CD4-positive, alpha-beta T cell (primary cell): ENCODE results near the gene AP1S3. TPM values are rescaled to one million over a fixed set of nuclear protein-coding genes. Genes with fewer than 3 reads are reported as not detected.

ENCODE experiments used
- ATAC-seq: fragments of 200-7000 bp; cut with Tn5 transposase; one replicate; pipeline ENCODE4 v1.10.0; 2022; ENCODE audit warnings: mild to moderate bottlenecking; ENCODE audit not compliant: poor library complexity
- CTCF ChIA-PET: fragments of 350-600 bp; sonication (Branson Sonifier 250); formaldehyde crosslinking; loops from one replicate; lab custom pipeline; 2021; ENCODE audit warnings: antibody characterized with exemption, inconsistent platforms; lab: Charles Lee
- POLR2A ChIA-PET: fragments of 350-600 bp; sonication (Branson Sonifier 250); formaldehyde crosslinking; loops from one replicate; lab custom pipeline; 2021; ENCODE audit warnings: antibody characterized with exemption, inconsistent platforms; lab: Charles Lee
- DNase-seq, 14 experiments: peaks; one replicate each; pipeline ENCODE4 v3.0.0-alpha.2; 2013 to 2020; ENCODE audit warnings: mixed read lengths in 2 of 14
- H3K27ac ChIP-seq, 2 donors: one replicate each; pipeline versions ENCODE4 v1.5.1 to v1.7.0; 2013; ENCODE audit warnings: low read length in 2 of 2, low read depth in 1 of 2, mild to moderate bottlenecking in 1 of 2
- H3K27me3 ChIP-seq, 2 experiments: 1 replicate in 1 of 2; 2 replicates in 1 of 2; pipeline versions ENCODE4 v1.6.1 to v1.7.0; 2013; ENCODE audit warnings: low read length in 2 of 2, control low read depth in 1 of 2, mild to moderate bottlenecking in 1 of 2, moderate library complexity in 1 of 2; ENCODE audit not compliant: insufficient read depth in 2 of 2, control insufficient read depth in 1 of 2
- H3K36me3 ChIP-seq: one replicate; pipeline ENCODE4 v1.6.1; 2013; ENCODE audit warnings: low read length, control low read depth; ENCODE audit not compliant: insufficient read depth
- H3K4me1 ChIP-seq: one replicate; pipeline ENCODE4 v1.6.1; 2013; ENCODE audit warnings: low read length, control low read depth; ENCODE audit not compliant: insufficient read depth
- H3K4me3 ChIP-seq: one replicate; pipeline ENCODE4 v1.5.1; 2013; ENCODE audit warnings: mild to moderate bottlenecking, low read length, moderate library complexity
- H3K9me3 ChIP-seq, 2 experiments: 1 replicate in 1 of 2; 2 replicates in 1 of 2; pipeline versions ENCODE4 v1.6.1 to v1.7.0; 2013; ENCODE audit warnings: low read length in 2 of 2, mild to moderate bottlenecking in 2 of 2, control low read depth in 1 of 2, moderate library complexity in 1 of 2; ENCODE audit not compliant: control insufficient read depth in 1 of 2, insufficient read depth in 1 of 2
- H3K27ac Mint-ChIP-seq: one replicate; pipeline ENCODE4 v1.8.0; 2020; ENCODE audit warnings: mixed read lengths
- H3K27me3 Mint-ChIP-seq: one replicate; pipeline ENCODE4 v1.8.0; 2021; ENCODE audit warnings: mixed read lengths
- H3K36me3 Mint-ChIP-seq: one replicate; pipeline ENCODE4 v1.8.0; 2021; ENCODE audit warnings: low read depth, mixed read lengths
- H3K4me1 Mint-ChIP-seq: one replicate; pipeline ENCODE4 v1.8.0; 2021; ENCODE audit warnings: low read depth, mixed read lengths
- H3K4me3 Mint-ChIP-seq: one replicate; pipeline ENCODE4 v1.8.0; 2020; ENCODE audit warnings: mild to moderate bottlenecking, mixed read lengths
- H3K9me3 Mint-ChIP-seq: one replicate; pipeline ENCODE4 v1.8.0; 2020; ENCODE audit warnings: mixed read lengths
- CTCF ChIP-seq: fragments of 200-600 bp; IDR thresholded peaks from one replicate; pipeline ENCODE4 v1.8.0; 2022; ENCODE audit warnings: antibody characterized with exemption, mild to moderate bottlenecking
- intact Hi-C, 2 experiments: fragments of 100-400 bp; cut with DNase I in 1 of 2; cut with micrococcal nuclease in 1 of 2; formaldehyde crosslinking; loops; one replicate each; pipeline versions ENCODE4 v1.15.1 to v1.9.0; 2023 to 2025; cut with DNase I, micrococcal nuclease
- total RNA-seq, 174 experiments: library from RNA in 2 of 174; stranded (reverse) in 2 of 174; gene quantifications; one replicate each; pipeline ENCODE4 v1.2.3 and lab custom pipeline; 2021 to 2026

The AP1S3 gene
- total RNA-seq, 2 experiments from 2014 or later: 0.50 to 0.71 TPM

- Mint-ChIP-seq H3K27ac (no peak overlapping the region), H3K9me3 (no peaks in the 10 kb centered on the region), H3K27me3 (peaks cover 6% of the 10 kb centered on the region), H3K4me1 (no peaks in the 10 kb centered on the region), H3K4me3 (no peak overlapping the region), H3K36me3 (no peaks in the 10 kb centered on the region)
- TF ChIP-seq CTCF: no peak
- no peaks in the 10 kb centered on the region for H3K9me3 ChIP-seq
- no peaks in the 10 kb centered on the region for H3K36me3 ChIP-seq
- ATAC-seq: no peak
- intact Hi-C loops: no loop called here
- POLR2A ChIA-PET: no interaction called here
- no peak for DNase-seq
- H3K4me3 ChIP-seq: no peak overlapping the region
- CTCF ChIA-PET: interaction anchor here (0.6 kb wide), 1 partner anchor 651 kb away, joined by 3 read pairs; no protein-coding TSS in a partner anchor
- no peaks in the 10 kb centered on the region for H3K27me3 ChIP-seq
- no peak overlapping the region for H3K27ac ChIP-seq
- no peaks in the 10 kb centered on the region for H3K4me1 ChIP-seq
Measured at GRCh38 chr2:223734346-223734745, 103.0 kb downstream of the AP1S3 start.

GRCh38 chr2:223732346-223732745 is 105.0 kb downstream of the AP1S3 start:
- Mint-ChIP-seq H3K27me3 (peaks cover 5% of the 10 kb centered on the region), H3K36me3 (no peaks in the 10 kb centered on the region), H3K27ac (no peak overlapping the region), H3K9me3 (no peaks in the 10 kb centered on the region), H3K4me3 (no peak overlapping the region), H3K4me1 (no peaks in the 10 kb centered on the region)
- intact Hi-C loops: no loop called here
- Histone ChIP-seq H3K9me3 (no peaks in the 10 kb centered on the region), H3K4me1 (no peaks in the 10 kb centered on the region), H3K36me3 (no peaks in the 10 kb centered on the region), H3K4me3 (no peak overlapping the region), H3K27ac (no peak overlapping the region), H3K27me3 (no peaks in the 10 kb centered on the region)
- ATAC-seq (no peak), DNase-seq (no peak)
- ChIA-PET POLR2A (no interaction called here), CTCF (no interaction called here)
- no peak for TF ChIP-seq CTCF

- no peak overlapping the region for H3K4me3 Mint-ChIP-seq
- Histone ChIP-seq H3K4me1 (no peaks in the 10 kb centered on the region), H3K36me3 (no peaks in the 10 kb centered on the region), H3K4me3 (no peak overlapping the region), H3K27me3 (no peaks in the 10 kb centered on the region), H3K27ac (no peak overlapping the region), H3K9me3 (no peaks in the 10 kb centered on the region)
- no peaks in the 10 kb centered on the region for H3K4me1 Mint-ChIP-seq
- DNase-seq (no peak), ATAC-seq (no peak)
- TF ChIP-seq CTCF: no peak
- H3K27me3 Mint-ChIP-seq: peaks cover 5% of the 10 kb centered on the region
- ChIA-PET CTCF (no interaction called here), POLR2A (no interaction called here)
- no peak overlapping the region for H3K27ac Mint-ChIP-seq
- intact Hi-C loops: no loop called here
- H3K9me3 Mint-ChIP-seq: no peaks in the 10 kb centered on the region
- H3K36me3 Mint-ChIP-seq: no peaks in the 10 kb centered on the region
Measured at GRCh38 chr2:223731503-223731902, 105.9 kb downstream of the AP1S3 start.
